GM18868 (cell line): ENCODE data around the gene SHISA3.
"Not testable (repeated sequence)": the region's sequence is repeated elsewhere in the genome, so short reads cannot be mapped to it uniquely, and the experiment has no call there.

Experiments
- ATAC-seq: cut with Tn5 transposase; IDR thresholded peaks from one replicate; pipeline ENCODE4 v1.9.1; 2021; ENCODE audit warnings: mild to moderate bottlenecking, moderate library complexity; ENCODE audit not compliant: unreplicated experiment

SHISA3 gene

GRCh38 chr4:42396752-42397634 is at the start of gene SHISA3:
TSS of gene SHISA3 (plus strand) at chr4:42397488. CDS start at chr4:42398057, 569 bp downstream.
- peak; percentile 40 for ATAC-seq

DNA sequence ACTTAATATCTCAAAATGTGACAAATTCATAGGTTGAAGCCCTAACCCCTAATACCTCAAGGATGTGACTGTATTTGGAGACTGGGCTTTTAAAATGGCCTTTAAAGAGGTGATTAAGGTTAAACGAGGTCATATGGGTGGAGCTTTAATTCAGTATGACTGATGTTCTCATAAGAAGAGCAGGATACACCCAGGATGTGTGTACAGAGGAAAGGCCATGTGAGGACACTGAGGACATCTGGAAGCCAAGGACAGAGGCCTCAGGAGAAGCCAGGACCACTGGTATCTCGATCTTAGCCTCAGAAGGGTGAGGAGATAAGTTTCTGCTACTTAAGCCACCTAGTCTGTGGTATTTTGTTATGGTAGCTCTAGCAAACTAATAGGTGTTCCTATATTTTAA is 49.0 kb upstream of the SHISA3 start:
- ATAC-seq, result no peak

GRCh38 chr4:42348692-42349091 is 48.6 kb upstream of the SHISA3 start:
- ATAC-seq, result no peak

DNA sequence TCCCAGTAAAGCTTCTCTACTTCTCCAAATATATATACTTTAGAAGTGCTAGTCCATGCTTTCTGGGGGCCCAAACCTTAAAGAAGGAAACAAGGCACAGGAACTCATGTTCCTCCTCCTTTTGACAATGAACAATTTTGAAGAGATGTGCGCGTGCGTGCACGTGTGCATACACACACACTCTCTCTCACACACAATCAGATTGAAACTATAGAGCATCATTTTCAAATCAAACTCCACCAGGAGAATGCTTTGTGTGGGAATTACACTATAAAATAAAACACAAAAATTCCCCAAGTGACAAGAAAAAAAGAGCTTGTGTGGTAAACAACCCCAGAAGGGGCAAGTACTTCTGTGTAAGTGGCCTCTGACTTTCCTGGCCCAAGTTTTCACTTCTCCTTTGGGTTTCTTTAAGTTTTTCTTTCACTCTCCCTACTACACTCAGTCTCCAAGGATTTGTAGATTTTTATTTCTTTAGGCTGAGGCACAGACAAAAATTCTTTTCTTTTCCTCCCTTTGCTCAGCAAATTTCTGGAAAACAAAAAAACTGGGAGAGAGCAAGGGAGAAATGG is 46.6 kb upstream of the SHISA3 start:
- ATAC-seq, result peak; percentile 66

GRCh38 chr4:42352049-42352448 is 45.2 kb upstream of the SHISA3 start:
- no peak for ATAC-seq

- ATAC-seq, result peak; percentile 62
Measured at GRCh38 chr4:42357325-42357724, 40.0 kb upstream of the SHISA3 start.

- ATAC-seq, result no peak
Measured at GRCh38 chr4:42359711-42360110, 37.6 kb upstream of the SHISA3 start.

DNA sequence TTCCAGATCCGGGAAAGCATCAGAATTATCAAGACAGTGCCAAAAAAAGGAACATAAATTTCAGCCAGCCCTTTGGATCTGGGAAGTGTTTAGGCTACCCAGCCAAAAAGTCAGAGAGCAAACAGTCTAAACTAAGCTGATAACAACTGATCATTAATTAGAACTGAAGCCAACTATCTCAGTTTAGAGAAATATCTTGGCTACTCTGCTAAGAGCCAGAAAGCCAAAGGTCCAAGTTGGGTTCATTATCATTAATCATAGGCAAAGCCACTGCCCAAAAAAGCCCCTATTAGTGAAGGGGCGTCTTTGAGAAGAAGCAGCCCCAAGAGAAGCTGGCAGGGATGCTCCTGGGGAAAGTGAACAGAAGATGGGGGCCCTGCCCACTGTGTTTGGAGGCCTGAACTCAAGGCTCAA is 37.0 kb upstream of the SHISA3 start:
- ATAC-seq, result no peak

DNA sequence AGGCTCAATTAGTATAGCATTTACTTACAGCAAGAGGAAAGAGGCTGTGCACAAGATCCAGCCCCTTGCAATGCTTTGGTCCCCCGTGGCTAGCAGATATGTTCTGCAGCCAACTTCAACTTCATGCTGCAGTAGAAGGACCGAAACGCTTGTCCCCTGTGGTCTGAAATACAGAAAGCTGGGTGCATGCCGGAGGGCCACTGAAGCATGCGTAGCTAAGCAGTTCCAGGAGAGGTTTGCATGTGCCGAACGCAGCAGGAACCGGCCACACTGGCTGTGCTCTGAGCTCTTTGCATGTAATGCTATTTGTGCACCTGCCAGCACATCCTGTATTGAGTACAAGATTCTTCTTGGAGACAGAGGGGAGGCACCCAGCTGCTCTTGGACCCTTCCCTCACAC is 35.8 kb upstream of the SHISA3 start:
- no peak for ATAC-seq

- no peak for ATAC-seq
Measured at GRCh38 chr4:42362591-42362990, 34.7 kb upstream of the SHISA3 start.

DNA sequence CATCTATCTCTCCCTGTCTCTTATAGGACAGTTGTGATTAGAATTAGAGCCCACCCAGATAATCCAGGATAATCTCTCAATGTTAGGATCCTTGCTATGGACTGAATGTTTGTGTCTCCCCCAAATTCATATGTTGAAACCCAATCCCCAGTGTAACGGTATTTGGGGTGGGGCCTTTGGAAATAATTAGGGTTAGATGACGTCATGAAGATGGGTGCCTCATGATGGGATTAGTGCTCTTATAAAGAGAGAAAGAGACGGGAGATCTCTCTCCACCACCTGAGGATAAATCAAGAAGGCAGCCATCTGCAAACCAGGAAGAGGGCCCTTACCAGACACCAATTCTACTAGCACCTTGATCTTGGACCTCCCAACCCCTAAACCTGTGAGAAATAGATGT is 33.7 kb upstream of the SHISA3 start:
- no peak for ATAC-seq

DNA sequence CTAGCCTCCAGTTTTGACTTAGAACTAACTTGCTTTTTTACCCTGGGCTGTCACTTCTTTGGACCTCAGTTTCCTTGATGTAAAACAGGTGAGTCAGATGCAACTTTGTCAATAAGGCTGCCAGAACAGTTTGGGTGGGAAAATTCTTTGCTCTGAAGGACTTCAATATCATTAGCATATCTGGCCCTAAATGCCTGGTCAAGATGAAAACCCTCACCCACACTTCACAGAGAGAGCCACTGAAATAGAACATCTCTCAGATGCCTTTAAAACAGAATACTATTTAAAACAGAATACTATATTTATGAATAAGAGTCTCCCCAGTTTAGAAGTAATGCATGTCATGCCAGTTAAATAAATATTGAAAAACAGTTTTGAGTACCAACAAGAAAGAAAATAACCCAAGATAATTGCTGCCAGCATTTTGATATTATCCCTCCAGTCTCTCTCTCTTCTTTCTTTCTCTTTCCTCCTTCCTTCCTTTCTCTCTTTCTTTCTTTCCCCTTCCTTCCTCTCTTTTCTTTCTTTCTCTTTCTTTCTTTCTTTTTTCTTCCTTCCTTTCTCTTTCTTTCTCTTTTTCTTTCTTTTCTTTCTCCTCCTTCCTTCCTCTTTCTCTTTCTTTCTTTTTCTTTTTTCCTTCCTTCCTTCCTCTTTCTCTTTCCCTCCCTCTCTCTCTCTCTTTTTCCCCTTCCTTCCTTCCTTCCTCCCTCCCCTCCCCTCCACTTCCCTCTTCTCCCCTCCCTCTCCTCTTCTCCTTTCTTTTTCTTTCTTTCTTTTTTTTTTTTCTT is 32.8 kb upstream of the SHISA3 start:
- no peak for ATAC-seq

GRCh38 chr4:42366959-42367358 is 30.3 kb upstream of the SHISA3 start:
- ATAC-seq, result no peak

DNA sequence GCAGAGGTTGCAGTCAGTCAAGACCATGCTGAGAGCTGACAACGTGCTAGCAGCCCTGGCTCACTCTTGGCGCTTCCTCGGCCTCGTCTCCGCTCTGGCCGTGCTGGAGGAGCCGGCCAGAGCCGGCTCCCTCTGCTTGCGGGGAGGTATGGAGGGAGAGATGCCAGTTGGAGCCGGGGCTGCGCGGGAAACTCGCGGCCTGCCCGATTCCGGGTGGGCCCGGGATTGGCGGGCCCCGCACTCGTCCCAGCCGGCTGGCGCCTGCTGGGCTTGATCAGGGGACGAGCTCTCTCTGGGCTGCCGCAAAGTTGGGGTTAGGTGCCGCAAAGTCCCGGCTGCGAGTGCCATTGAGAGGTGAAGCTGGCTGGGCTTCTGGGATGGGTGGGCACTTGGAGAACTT is 27.8 kb upstream of the SHISA3 start:
- no peak for ATAC-seq

DNA sequence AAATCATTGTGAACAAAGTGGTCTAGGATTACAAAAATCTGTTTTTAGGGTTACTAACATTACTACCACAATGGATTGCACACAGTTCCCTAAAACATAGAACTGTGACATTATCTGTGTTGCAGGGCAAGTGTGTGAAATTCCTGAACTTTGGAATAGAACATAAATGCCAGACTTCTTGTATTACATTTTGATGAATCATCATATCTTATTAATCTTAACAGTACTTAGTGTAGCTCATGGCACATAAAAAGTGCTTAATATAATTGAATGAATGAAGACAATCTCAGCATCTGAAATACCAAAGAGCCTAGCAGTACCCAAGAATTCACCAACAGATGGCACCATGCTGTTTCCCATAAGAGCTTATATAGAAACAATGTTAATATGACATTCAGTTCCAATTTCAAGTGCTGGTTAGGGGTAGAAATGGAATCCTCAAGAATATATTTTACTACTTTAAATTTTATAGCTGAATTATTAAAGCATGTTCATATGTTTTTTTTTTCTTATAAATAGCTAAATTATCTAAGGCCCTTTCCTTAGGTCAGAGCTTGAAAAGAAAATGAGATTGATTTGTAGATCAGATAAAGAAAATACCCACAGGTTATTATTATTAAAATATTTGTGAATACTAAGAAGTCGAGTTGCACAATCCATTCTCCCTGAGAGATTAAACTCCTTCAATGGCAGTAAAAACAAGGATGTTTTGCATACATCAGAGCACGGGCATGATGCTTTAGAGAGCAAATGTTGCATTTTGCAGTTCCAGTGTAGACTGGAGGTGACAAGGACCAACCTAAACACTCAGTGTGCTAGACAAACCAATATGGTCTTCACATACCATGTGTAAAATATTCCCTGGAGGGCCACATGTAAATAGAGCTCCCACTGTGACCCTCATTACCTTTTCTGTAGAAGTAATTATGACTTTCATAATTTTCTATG is 25.7 kb upstream of the SHISA3 start:
- peak; percentile 84 for ATAC-seq

DNA sequence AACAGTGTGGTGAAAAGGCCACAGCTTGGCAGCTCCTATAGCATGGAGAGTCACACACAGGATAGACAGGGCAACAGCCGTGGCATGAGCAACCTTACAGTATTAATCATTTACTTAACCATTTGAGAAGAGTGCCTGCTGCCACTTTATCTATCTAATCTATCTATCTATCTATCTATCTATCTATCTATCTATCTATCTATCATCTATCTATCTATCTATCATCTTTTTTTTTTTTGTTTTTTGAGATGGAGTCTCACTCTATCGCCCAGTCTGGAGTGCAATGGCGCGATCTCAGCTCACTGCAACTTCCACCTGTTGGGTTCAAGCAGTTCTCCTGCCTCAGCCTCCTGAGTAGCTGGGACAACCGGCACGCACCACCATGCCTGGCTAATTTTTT is 25.0 kb upstream of the SHISA3 start:
- ATAC-seq, result not testable (repeated sequence)

DNA sequence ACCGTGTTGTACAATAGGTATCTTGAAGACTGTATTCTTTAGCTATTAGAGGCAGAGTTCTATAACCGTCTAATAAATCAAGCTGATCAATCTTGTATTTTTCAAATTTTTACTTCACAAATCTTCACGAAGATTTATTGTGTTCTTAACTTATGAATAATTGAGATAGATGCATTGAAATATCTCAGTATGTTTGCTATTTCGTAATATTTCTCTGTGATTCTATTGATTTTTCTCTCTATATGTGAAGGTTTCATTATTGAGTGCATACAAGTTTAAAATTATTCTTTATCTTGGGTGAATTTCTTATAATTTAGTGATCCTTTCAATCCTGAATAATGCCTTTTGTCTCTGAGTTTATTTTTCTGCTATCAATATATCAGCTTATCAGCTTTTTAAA is 19.8 kb upstream of the SHISA3 start:
- ATAC-seq, result no peak

DNA sequence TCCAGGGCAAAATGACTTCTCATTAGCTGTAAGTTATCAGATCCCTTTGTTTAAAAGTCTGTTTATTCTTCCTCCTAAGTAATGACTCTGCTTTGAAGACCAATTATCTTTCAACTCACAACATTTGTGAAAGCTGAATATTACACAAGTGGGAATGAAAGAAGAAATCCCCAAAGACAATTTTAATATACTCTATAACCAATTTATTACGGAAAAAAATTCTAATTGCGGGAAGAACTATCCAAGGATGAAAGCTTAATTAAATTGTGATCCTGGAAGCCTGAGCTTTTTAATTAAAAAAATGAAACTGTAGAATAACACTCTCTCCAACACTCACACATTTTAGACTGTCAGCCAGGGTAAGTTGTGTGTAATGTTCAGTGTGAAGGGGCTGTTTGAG is 15.6 kb upstream of the SHISA3 start:
- no peak for ATAC-seq

GRCh38 chr4:42385516-42385915 is 11.8 kb upstream of the SHISA3 start:
- no peak for ATAC-seq

DNA sequence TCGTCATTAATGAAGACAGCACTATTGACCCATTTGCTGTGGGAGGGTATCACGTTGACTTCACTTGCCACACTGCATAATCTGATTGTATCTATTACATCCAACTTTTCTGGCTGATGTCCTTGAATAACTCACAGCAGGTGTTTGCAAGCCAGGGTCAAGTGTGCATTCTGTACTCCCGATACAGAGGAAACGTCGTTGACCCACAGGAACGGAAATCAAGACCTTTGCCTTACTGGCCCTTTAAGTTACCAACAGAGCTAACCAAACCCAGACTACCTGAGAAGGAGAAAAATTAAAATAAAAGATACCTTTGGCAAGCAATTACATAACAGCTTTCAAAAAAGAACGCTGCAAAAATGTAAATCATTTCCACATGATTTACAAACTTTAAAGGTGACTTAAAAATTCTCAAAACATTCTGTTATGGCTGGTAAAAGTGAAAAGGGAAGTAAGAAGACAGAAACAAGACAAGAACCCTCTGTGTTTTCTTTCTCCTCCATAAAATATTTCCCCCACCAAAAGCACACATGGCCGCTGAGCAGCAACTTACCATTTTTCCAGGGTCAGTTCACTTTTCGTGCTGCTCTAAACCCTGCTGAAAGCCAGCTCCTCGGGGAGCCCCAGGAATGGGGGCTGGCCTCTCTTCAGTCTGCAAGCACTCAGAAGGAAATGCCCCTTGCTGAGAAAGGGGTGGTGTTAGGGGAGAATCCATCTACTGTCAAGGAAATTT is 6.5 kb upstream of the SHISA3 start:
- peak; percentile 39 for ATAC-seq
